ENCODE measurements around the gene PSMA7. TPM values are rescaled to one million over a fixed set of nuclear protein-coding genes. Genes with fewer than 3 reads are reported as not detected.

Gene PSMA7
- total RNA-seq, 1 donor from 2014 or later: 209 TPM

GRCh38 chr20:62168890-62169435, 25.8 kb upstream of the PSMA7 start:
- H3K4me3 ChIP-seq: no peak overlapping the region
- TF ChIP-seq CTCF (IDR thresholded peaks at IDR 0.05): no peak
- peaks cover 39% of the 10 kb centered on the region for H3K36me3 ChIP-seq
- no peak for DNase-seq
- H3K9me3 ChIP-seq: no peaks in the 10 kb centered on the region
- no peak overlapping the region for H3K27ac ChIP-seq
- H3K4me1 ChIP-seq: no peaks in the 10 kb centered on the region
- ATAC-seq: no peak
- no peaks in the 10 kb centered on the region for H3K27me3 ChIP-seq
- intact Hi-C loops (cut with DNase I): no loop called here

- peaks cover 43% of the 10 kb centered on the region for H3K36me3 ChIP-seq
Measured at GRCh38 chr20:62168061-62168460, 24.9 kb upstream of the PSMA7 start.

GRCh38 chr20:62167474-62167873, 24.3 kb upstream of the PSMA7 start:
- TF ChIP-seq CTCF (IDR thresholded peaks at IDR 0.05): no peak
- DNase-seq (no peak), ATAC-seq (no peak)
- H3K4me3 ChIP-seq: no peak overlapping the region
- no peaks in the 10 kb centered on the region for H3K4me1 ChIP-seq
- peaks cover 45% of the 10 kb centered on the region for H3K36me3 ChIP-seq
- H3K27me3 ChIP-seq: no peaks in the 10 kb centered on the region
- intact Hi-C loops (cut with DNase I): no loop called here
- H3K27ac ChIP-seq: no peak overlapping the region
- no peaks in the 10 kb centered on the region for H3K9me3 ChIP-seq

More at GRCh38 chr20:62168061-62168460, 24.9 kb upstream of the PSMA7 start:
- H3K4me3 ChIP-seq: no peak overlapping the region
- TF ChIP-seq CTCF (IDR thresholded peaks at IDR 0.05): no peak
- ATAC-seq: no peak
- H3K4me1 ChIP-seq: no peaks in the 10 kb centered on the region
- DNase-seq: no peak
- no peak overlapping the region for H3K27ac ChIP-seq
- no peaks in the 10 kb centered on the region for H3K9me3 ChIP-seq
- intact Hi-C loops (cut with DNase I): no loop called here
- no peaks in the 10 kb centered on the region for H3K27me3 ChIP-seq

- no peak for TF ChIP-seq CTCF (IDR thresholded peaks at IDR 0.05)
- no peak overlapping the region for H3K27ac ChIP-seq
- DNase-seq (no peak), ATAC-seq (no peak)
- peaks cover 59% of the 10 kb centered on the region for H3K36me3 ChIP-seq
- H3K4me3 ChIP-seq: no peak overlapping the region
- H3K4me1 ChIP-seq: no peaks in the 10 kb centered on the region
- no peaks in the 10 kb centered on the region for H3K9me3 ChIP-seq
- intact Hi-C loops (cut with DNase I): no loop called here
- H3K27me3 ChIP-seq: no peaks in the 10 kb centered on the region
Measured at GRCh38 chr20:62165762-62166399, 22.7 kb upstream of the PSMA7 start.

- Histone ChIP-seq H3K36me3 (peaks cover 64% of the 10 kb centered on the region), H3K27me3 (no peaks in the 10 kb centered on the region), H3K27ac (no peak overlapping the region), H3K9me3 (no peaks in the 10 kb centered on the region), H3K4me1 (no peaks in the 10 kb centered on the region), H3K4me3 (no peak overlapping the region)
- no peak for DNase-seq
- TF ChIP-seq CTCF (IDR thresholded peaks at IDR 0.05): no peak
- intact Hi-C loops (cut with DNase I): no loop called here
- no peak for ATAC-seq
Measured at GRCh38 chr20:62164879-62165761, 21.9 kb upstream of the PSMA7 start.

All from upper lobe of right lung (tissue), 1 donor.